GM12878 (cell line): ENCODE data around the gene LITAF. TPM values are rescaled to one million over a fixed set of nuclear protein-coding genes. Genes with fewer than 3 reads are reported as not detected.

ENCODE experiments used
- ATAC-seq: fragments of 200-7000 bp; cut with Tn5 transposase; 3 replicates; pipeline ENCODE4 v1.9.1; 2020; ENCODE audit warnings: mild to moderate bottlenecking, moderate library complexity
- BruUV-seq: library from RNA; stranded (reverse); fragments of 400-500 nt; replicated peaks from 2 replicates; lab custom pipeline; 2021; lab: Mats Ljungman, UMichigan
- CTCF ChIA-PET: fragments of 300-600 bp; sonication (Branson Sonifier 250); formaldehyde crosslinking; extraction: SDS; loops from one replicate; lab custom pipeline; 2021; ENCODE audit warnings: inconsistent platforms; lab: Yijun Ruan, JAX
- POLR2A ChIA-PET: fragments of 350-600 bp; formaldehyde crosslinking; extraction: SDS; loops from one replicate; lab custom pipeline; 2021; ENCODE audit warnings: inconsistent platforms; lab: Charles Lee
- RAD21 ChIA-PET: fragments of 300-600 bp; sonication (Branson Sonifier 250); formaldehyde crosslinking; loops from one replicate; lab custom pipeline; 2023; ENCODE audit warnings: antibody characterized with exemption; ENCODE audit not compliant: unreplicated experiment; lab: Charles Lee
- SMC1A ChIA-PET: fragments of 300-600 bp; sonication (Branson Sonifier 250); formaldehyde crosslinking; loops from one replicate; lab custom pipeline; 2023; ENCODE audit not compliant: unreplicated experiment, uncharacterized antibody; lab: Charles Lee
- DNase-seq: peaks from one replicate; pipeline ENCODE4 v3.0.0-alpha.2; 2011; ENCODE audit warnings: low read depth, low spot score
- FAIRE-seq: peaks from 3 replicates; lab custom pipeline; 2011; peaks lifted over from hg19 to GRCh38; lab: Jason Lieb, UNC
- H2AFZ ChIP-seq: 2 replicates; pipeline ENCODE4 v1.6.0; 2011; ENCODE audit warnings: low read depth, low read length, control low read depth; ENCODE audit not compliant: control insufficient read depth
- H3K27ac ChIP-seq: 2 replicates; pipeline ENCODE4 v1.5.1; 2011; ENCODE audit warnings: control low read depth; ENCODE audit not compliant: control insufficient read depth, insufficient read depth
- H3K27me3 ChIP-seq, 2 experiments: replicated peaks in 1 of 2; 2 replicates each; pipeline versions ENCODE4 v1.6.0 to v1.6.1; 2011; ENCODE audit warnings: low read length in 1 of 2; ENCODE audit not compliant: control insufficient read depth in 2 of 2, insufficient read depth in 2 of 2
- H3K36me3 ChIP-seq, 2 experiments: 2 replicates each; pipeline ENCODE4 v1.5.1; 2011; ENCODE audit warnings: low read length in 1 of 2; ENCODE audit not compliant: control insufficient read depth in 2 of 2, insufficient read depth in 2 of 2
- H3K4me1 ChIP-seq: 2 replicates; pipeline ENCODE4 v1.6.1; 2011; ENCODE audit warnings: mild to moderate bottlenecking, low read length, moderate library complexity, mixed read lengths; ENCODE audit not compliant: control insufficient read depth, insufficient read depth
- H3K4me2 ChIP-seq: 2 replicates; pipeline ENCODE4 v1.6.0; 2011; ENCODE audit warnings: control low read depth; ENCODE audit not compliant: control insufficient read depth, insufficient read depth
- H3K4me3 ChIP-seq: fragments of 200-600 bp; sonication (generic); 2 replicates; pipeline ENCODE4 v1.5.1; 2016
- H3K79me2 ChIP-seq: 2 replicates; pipeline ENCODE4 v1.6.0; 2011; ENCODE audit warnings: low read length; ENCODE audit not compliant: control insufficient read depth, insufficient read depth
- H3K9ac ChIP-seq: 2 replicates; pipeline ENCODE4 v1.8.0; 2011; ENCODE audit warnings: low read length, control low read depth, mixed read lengths; ENCODE audit not compliant: control insufficient read depth, insufficient read depth
- H3K9me3 ChIP-seq: replicated peaks from 3 replicates; pipeline ENCODE4 v1.5.1; 2011; ENCODE audit warnings: mild to moderate bottlenecking, low read length; ENCODE audit not compliant: control insufficient read depth, insufficient read depth
- H4K20me1 ChIP-seq: 2 replicates; pipeline ENCODE4 v1.6.0; 2011; ENCODE audit not compliant: control insufficient read depth, insufficient read depth
- BMI1 ChIP-seq: fragments of 450-650 bp; IDR thresholded peaks from 2 replicates; pipeline ENCODE4 v1.6.1; 2016; ENCODE audit warnings: mild to moderate bottlenecking, moderate library complexity, borderline replicate concordance
- CHD4 ChIP-seq: fragments of 200-600 bp; sonication (generic); IDR thresholded peaks from 2 replicates; pipeline ENCODE4 v1.6.1; 2016; ENCODE audit warnings: mild to moderate bottlenecking
- EZH2 ChIP-seq: IDR thresholded peaks from 2 replicates; pipeline ENCODE4 v1.6.1; 2012; ENCODE audit warnings: low read depth, mild to moderate bottlenecking, control low read depth, inconsistent platforms, low read length, borderline replicate concordance; ENCODE audit not compliant: control insufficient read depth
- FOXM1 ChIP-seq: IDR thresholded peaks from 2 replicates; pipeline ENCODE4 v1.6.1; 2012; ENCODE audit warnings: low read depth, mild to moderate bottlenecking, inconsistent platforms, low read length, moderate library complexity
- GABPA ChIP-seq: IDR thresholded peaks from 2 replicates; pipeline ENCODE4 v1.6.1; 2014; ENCODE audit warnings: antibody characterized with exemption, low read depth, mild to moderate bottlenecking, inconsistent platforms
- IKZF2 ChIP-seq, 2 experiments: fragments of 450-650 bp; IDR thresholded peaks; 2 replicates each; pipeline ENCODE4 v1.6.1; 2017; ENCODE audit warnings: mild to moderate bottlenecking in 2 of 2, moderate library complexity in 2 of 2
- KDM1A ChIP-seq: fragments of 200-600 bp; sonication (generic); IDR thresholded peaks from 2 replicates; pipeline ENCODE4 v1.6.1; 2016; ENCODE audit warnings: borderline replicate concordance
- SIX5 ChIP-seq: IDR thresholded peaks from 2 replicates; pipeline ENCODE4 v1.6.1; 2011; ENCODE audit warnings: mild to moderate bottlenecking, low read depth, low read length, moderate library complexity; ENCODE audit not compliant: severe bottlenecking
- SMARCA5 ChIP-seq: fragments of 450-650 bp; IDR thresholded peaks from 2 replicates; pipeline ENCODE4 v1.6.1; 2017; ENCODE audit warnings: mild to moderate bottlenecking
- SMC3 ChIP-seq: IDR thresholded peaks from 2 replicates; pipeline ENCODE4 v1.6.1; 2011; ENCODE audit warnings: low read length, improper control_type of control experiment, borderline replicate concordance
- TCF7 ChIP-seq: IDR thresholded peaks from 2 replicates; pipeline ENCODE4 v1.6.1; 2014; ENCODE audit warnings: antibody characterized with exemption, borderline replicate concordance
- WRNIP1 ChIP-seq: IDR thresholded peaks from 2 replicates; pipeline ENCODE4 v1.6.1; 2011; ENCODE audit warnings: low read depth, low read length, improper control_type of control experiment, borderline replicate concordance
- ZNF207 ChIP-seq: fragments of 450-650 bp; IDR thresholded peaks from 2 replicates; pipeline ENCODE4 v1.6.1; 2014; ENCODE audit warnings: antibody characterized with exemption, mild to moderate bottlenecking, borderline replicate concordance
- ZNF622 ChIP-seq: fragments of 450-650 bp; IDR thresholded peaks from 2 replicates; pipeline ENCODE4 v1.6.1; 2017; ENCODE audit warnings: mild to moderate bottlenecking, inconsistent platforms
- WGBS: methylation state at CpG from one replicate; pipeline ENCODE4 v1.1.6; 2016; ENCODE audit warnings: low lambda C conversion rate; ENCODE audit not compliant: insufficient replicate concordance, insufficient coverage; ENCODE audit errors: missing lambda C conversion rate; 5-methylcytosine and 5-hydroxymethylcytosine counted together
- in situ Hi-C: fragments of 300-500 bp; cut with MboI; formaldehyde crosslinking; loops from 9 replicates; pipeline ENCODE4 v1.14.3; 2018; ENCODE audit warnings: mixed read lengths
- intact Hi-C: fragments of 100-400 bp; cut with micrococcal nuclease; formaldehyde crosslinking; loops from one replicate; pipeline ENCODE4 v1.14.2; 2022; ENCODE audit not compliant: unreplicated experiment
- polyA plus RNA-seq, 11 experiments: library from polyadenylated mRNA; depleted of rRNA in 4 of 11; unstranded in 6 of 11; stranded (reverse) in 5 of 11; fragments of >200 nt; fragmentation: Nextera tagmentation in 4 of 11; fragmentation: Illumina TruSeq in 1 of 11; extraction: Ambion mirVana in 4 of 11; extraction: Trizol in 1 of 11; gene quantifications; 1 replicate in 1 of 11; 2 replicates in 10 of 11; pipeline versions ENCODE4 v1.2.1 to v1.2.3, GENCODE V29; 2011 to 2016; ENCODE audit warnings: inconsistent platforms in 2 of 11, missing spikeins in 2 of 11, low read depth in 1 of 11
- total RNA-seq, 4 experiments: library from RNA; depleted of rRNA in 3 of 4; stranded (reverse); fragments of >200 nt in 3 of 4; fragmentation: Illumina TruSeq in 1 of 4; extraction: Trizol in 1 of 4; gene quantifications; 2 replicates each; pipeline versions ENCODE4 v1.2.1 to v1.2.3, GENCODE V29; 2013 to 2021
- TF ChIP-seq, protein P1 (sequence below): fragments of 450-650 bp; conservative IDR thresholded peaks from 2 replicates; pipeline ENCODE4 v1.6.1; 2017; ENCODE audit warnings: mild to moderate bottlenecking, moderate library complexity
- TF ChIP-seq, protein P2 (sequence below): IDR thresholded peaks from 2 replicates; pipeline ENCODE4 v1.6.1; 2012; ENCODE audit warnings: low read depth, low read length, improper control_type of control experiment
- TF ChIP-seq, protein P3 (sequence below): fragments of 450-650 bp; IDR thresholded peaks from 2 replicates; pipeline ENCODE4 v1.6.1; 2017; ENCODE audit warnings: low read depth, mild to moderate bottlenecking, moderate library complexity
- TF ChIP-seq, protein P4 (sequence below): fragments of 450-650 bp; IDR thresholded peaks from 2 replicates; pipeline ENCODE4 v1.6.1; 2016; ENCODE audit warnings: mild to moderate bottlenecking

The LITAF gene
- total and polyA plus RNA-seq, 10 of the 15 experiments (the other 5 are each of a cell fraction or from before 2014, with no cell fraction given): 99.2 to 211 (median 147) TPM

DNA sequence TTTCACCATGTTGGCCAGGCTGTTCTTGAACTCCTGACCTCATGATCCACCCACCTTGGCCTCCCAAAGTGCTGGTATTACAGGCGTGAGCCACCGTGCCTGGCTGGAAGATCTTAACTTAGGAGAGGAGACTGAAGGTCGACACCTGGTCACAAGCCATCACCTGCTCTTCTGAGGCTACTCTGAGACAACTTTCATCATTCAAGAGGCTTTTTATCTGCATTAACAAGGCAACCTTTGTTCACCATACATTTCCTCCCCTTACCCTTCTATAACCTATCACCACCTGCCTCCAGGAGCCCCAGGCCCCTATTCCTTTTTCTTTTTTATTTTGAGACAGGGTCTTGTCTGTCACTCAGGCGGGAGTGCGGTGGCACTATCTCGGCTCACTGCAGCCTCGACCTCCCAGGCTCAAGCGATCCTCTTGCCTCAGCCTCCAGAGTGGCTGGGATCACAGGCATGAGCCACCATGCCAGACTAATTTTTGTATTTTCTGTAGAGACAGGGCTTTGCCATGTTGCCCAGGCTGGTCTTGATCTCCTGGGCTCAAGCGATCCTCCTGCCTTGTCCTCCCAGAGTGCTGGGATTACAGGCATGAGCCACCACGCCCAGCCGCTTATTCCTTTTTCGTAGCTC is 6.2 kb downstream of the LITAF start:
- 93% methylated on average over 12 of the region's 12 CpGs for WGBS
- Histone ChIP-seq H3K4me3 (0 out of 2 replicates have a peak overlapping the region, but pooled peaks have one; percentile 48), H4K20me1 (no peaks in the 10 kb centered on the region), H3K27me3 (no peaks in the 10 kb centered on the region), H3K4me2 (peak overlapping the region; percentile 62), H3K4me1 (peaks cover 52% of the 10 kb centered on the region), H3K36me3 (peaks cover 0 to 3% of the 10 kb centered on the region in 2 experiments; a peak in 2 of 4 replicates), H3K9me3 (no peaks in the 10 kb centered on the region), H3K9ac (no peak overlapping the region), H3K27ac (0 out of 2 replicates have a peak overlapping the region, but pooled peaks have one; percentile 51), H3K79me2 (peaks cover 95% of the 10 kb centered on the region), H2AFZ (no peak overlapping the region)
- intact Hi-C loops: loop anchor here (5.0 kb wide), 2 partner anchors 48 to 92 kb away; no protein-coding TSS in a partner anchor
- ChIA-PET RAD21 (interaction anchor here (1.4 to 4.1 kb wide), 5 partner anchors 56 to 217 kb away, joined by 3 to 16 read pairs (median 8); partner anchors contain the start of gene ZC3H7A), SMC1A (interaction anchor here (0.8 to 2.3 kb wide), 6 partner anchors 10 to 596 kb away, joined by 3 to 7 read pairs (median 3); no protein-coding TSS in a partner anchor), CTCF (interaction anchor here (1.2 to 4.2 kb wide), 3 partner anchors 49 to 616 kb away, joined by 3 to 22 read pairs (median 7); no protein-coding TSS in a partner anchor), POLR2A (interaction anchor here (0.6 to 3.0 kb wide), 6 partner anchors 36 to 217 kb away, joined by 3 to 10 read pairs (median 4); partner anchors contain the start of gene ZC3H7A)
- DNase-seq (no peak), ATAC-seq (no peak), FAIRE-seq (no peak)
- BruUV-seq: no TSS peak
- TF ChIP-seq GABPA (no peak), FOXM1 (no peak), TCF7 (no peak), SIX5 (no peak), WRNIP1 (no peak), SMC3 (no peak), EZH2 (no peak), ZNF622 (no peak), SMARCA5 (no peak), BMI1 (no peak), KDM1A (no peak), IKZF2 (IDR thresholded peaks at IDR 0.05) (no peak), ZNF207 (no peak), CHD4 (no peak)
- TF ChIP-seq, protein P1, sequence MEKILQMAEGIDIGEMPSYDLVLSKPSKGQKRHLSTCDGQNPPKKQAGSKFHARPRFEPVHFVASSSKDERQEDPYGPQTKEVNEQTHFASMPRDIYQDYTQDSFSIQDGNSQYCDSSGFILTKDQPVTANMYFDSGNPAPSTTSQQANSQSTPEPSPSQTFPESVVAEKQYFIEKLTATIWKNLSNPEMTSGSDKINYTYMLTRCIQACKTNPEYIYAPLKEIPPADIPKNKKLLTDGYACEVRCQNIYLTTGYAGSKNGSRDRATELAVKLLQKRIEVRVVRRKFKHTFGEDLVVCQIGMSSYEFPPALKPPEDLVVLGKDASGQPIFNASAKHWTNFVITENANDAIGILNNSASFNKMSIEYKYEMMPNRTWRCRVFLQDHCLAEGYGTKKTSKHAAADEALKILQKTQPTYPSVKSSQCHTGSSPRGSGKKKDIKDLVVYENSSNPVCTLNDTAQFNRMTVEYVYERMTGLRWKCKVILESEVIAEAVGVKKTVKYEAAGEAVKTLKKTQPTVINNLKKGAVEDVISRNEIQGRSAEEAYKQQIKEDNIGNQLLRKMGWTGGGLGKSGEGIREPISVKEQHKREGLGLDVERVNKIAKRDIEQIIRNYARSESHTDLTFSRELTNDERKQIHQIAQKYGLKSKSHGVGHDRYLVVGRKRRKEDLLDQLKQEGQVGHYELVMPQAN: no peak
- TF ChIP-seq, protein P2, sequence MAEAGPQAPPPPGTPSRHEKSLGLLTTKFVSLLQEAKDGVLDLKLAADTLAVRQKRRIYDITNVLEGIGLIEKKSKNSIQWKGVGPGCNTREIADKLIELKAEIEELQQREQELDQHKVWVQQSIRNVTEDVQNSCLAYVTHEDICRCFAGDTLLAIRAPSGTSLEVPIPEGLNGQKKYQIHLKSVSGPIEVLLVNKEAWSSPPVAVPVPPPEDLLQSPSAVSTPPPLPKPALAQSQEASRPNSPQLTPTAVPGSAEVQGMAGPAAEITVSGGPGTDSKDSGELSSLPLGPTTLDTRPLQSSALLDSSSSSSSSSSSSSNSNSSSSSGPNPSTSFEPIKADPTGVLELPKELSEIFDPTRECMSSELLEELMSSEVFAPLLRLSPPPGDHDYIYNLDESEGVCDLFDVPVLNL: no peak
- TF ChIP-seq, protein P3, sequence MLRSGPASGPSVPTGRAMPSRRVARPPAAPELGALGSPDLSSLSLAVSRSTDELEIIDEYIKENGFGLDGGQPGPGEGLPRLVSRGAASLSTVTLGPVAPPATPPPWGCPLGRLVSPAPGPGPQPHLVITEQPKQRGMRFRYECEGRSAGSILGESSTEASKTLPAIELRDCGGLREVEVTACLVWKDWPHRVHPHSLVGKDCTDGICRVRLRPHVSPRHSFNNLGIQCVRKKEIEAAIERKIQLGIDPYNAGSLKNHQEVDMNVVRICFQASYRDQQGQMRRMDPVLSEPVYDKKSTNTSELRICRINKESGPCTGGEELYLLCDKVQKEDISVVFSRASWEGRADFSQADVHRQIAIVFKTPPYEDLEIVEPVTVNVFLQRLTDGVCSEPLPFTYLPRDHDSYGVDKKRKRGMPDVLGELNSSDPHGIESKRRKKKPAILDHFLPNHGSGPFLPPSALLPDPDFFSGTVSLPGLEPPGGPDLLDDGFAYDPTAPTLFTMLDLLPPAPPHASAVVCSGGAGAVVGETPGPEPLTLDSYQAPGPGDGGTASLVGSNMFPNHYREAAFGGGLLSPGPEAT: no peak
- TF ChIP-seq, protein P4, sequence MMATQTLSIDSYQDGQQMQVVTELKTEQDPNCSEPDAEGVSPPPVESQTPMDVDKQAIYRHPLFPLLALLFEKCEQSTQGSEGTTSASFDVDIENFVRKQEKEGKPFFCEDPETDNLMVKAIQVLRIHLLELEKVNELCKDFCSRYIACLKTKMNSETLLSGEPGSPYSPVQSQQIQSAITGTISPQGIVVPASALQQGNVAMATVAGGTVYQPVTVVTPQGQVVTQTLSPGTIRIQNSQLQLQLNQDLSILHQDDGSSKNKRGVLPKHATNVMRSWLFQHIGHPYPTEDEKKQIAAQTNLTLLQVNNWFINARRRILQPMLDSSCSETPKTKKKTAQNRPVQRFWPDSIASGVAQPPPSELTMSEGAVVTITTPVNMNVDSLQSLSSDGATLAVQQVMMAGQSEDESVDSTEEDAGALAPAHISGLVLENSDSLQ: no peak
- in situ Hi-C loops: no loop called here
